GM19455 (cell line): ENCODE data around the gene PTMA.
"Not testable (repeated sequence)": the region's sequence is repeated elsewhere in the genome, so short reads cannot be mapped to it uniquely, and the experiment has no call there.

Source experiments
- ATAC-seq: cut with Tn5 transposase; IDR thresholded peaks from one replicate; pipeline ENCODE4 v1.9.1; 2021; ENCODE audit not compliant: unreplicated experiment

The PTMA gene, protein sequence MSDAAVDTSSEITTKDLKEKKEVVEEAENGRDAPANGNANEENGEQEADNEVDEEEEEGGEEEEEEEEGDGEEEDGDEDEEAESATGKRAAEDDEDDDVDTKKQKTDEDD

DNA sequence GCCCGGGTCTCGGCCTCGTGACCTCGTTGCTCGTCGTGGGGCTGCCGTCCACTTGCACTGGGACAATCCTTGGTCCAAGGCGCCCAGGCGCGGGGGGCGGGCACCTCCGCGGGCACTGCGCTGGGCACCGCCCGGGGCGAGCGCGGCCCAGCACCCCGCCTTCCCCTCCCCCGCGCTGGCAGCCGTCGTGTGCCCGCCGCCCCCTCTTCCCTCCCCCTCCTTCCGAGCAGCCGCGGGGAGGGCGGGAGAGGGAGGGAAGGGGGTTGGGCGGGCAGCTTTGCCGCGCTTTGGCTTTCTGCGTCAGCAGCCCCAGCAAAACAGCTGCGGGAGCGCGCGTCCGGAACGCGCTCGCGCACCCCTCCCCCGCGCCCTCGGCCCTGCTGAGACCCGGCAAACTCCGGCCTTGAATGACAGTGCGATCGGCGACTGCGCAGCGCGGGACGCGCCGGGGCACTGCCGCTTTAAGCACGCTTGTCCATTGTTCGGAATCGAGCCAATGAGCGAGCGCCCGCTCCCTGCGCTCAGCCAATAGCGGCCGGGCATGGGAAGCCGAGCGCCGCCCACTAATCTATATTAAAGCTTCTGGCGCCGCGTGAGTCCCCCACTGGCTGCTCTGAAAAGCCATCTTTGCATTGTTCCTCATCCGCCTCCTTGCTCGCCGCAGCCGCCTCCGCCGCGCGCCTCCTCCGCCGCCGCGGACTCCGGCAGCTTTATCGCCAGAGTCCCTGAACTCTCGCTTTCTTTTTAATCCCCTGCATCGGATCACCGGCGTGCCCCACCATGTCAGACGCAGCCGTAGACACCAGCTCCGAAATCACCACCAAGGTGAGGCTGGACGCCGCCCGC, at the start of gene PTMA:
TSS of gene PTMA (plus strand) at position 599 of the 846 bp plus-strand sequence. CDS start at position 781, 182 bp downstream.
- ATAC-seq, result peak; percentile 50

- not testable (repeated sequence) for ATAC-seq
Measured at GRCh38 chr2:231660073-231660472, 48.3 kb upstream of the PTMA start.

- ATAC-seq, result no peak
Measured at GRCh38 chr2:231660860-231661259, 47.5 kb upstream of the PTMA start.

GRCh38 chr2:231661422-231662027, 46.8 kb upstream of the PTMA start:
- ATAC-seq, result no peak

DNA sequence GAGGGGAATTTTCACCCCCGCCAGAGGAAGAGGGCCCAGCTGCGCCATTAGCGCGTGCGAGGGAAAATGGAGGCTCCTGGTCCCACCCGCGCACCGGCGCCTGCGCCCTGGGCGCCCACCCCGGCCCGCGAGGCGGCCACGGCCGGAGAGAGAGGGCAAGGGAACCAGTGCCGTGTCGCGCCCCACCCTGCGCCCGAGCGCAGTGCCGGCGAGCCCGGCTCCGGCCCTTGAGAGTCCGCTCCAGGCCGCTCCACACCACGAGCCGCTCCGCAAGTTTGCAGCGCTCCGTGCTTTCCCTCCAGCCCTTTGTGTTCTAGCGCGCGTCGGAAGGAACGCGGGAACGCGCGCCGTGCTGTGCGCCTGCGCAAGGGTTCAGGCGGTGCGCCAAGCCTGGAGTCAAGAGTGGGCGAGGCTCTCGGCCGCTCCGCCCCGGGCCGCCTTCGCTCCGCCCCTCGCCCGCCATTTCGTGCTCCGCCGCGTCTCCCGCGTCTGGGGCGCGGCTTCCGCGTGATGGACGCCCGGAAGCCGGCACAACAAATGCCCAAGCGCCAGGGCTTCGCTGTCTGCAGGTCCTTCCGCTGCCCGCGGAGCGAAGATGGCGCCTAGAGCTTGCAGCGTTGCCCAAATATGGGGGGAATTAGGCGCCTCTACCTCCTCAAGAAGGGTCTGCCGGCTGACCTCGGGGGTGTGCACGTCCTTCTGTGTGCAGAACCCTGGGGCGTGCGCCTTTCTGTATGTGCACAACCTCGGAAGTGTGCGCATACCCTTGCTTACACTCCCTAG, 46.1 kb upstream of the PTMA start:
- peak; percentile 58 for ATAC-seq

DNA sequence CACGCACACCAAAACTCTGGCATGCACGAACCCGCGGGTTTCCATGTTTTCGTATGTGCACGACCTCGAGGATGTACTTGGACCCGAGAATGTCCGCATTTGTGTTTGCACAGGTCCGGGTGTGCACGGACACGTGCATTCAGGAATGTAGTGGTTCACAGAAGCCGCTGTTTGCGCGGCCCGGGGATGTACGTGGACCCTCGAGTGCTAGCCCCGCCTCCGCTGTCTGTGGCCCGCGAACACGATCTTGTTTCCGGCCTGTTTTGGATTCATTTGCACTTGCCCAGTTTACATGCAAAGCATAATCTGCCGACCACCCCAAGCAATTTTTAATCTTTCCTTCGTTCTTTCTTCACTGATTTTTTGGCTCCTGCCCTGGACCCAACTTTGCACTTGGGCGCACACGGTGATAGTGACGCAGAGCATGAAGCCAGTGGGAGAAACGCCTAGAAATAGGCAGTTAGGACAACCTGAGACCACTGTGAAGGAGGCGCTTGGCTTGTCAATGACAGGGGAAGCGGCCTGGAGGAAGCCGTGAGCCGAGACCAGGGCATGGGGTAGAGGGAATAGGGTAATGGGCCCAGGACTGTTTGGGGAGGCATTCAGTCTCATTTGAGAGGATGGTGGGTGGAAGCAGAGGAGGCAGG, 45.4 kb upstream of the PTMA start:
- no peak for ATAC-seq

- ATAC-seq, result no peak
Measured at GRCh38 chr2:231663458-231664212, 44.7 kb upstream of the PTMA start.

DNA sequence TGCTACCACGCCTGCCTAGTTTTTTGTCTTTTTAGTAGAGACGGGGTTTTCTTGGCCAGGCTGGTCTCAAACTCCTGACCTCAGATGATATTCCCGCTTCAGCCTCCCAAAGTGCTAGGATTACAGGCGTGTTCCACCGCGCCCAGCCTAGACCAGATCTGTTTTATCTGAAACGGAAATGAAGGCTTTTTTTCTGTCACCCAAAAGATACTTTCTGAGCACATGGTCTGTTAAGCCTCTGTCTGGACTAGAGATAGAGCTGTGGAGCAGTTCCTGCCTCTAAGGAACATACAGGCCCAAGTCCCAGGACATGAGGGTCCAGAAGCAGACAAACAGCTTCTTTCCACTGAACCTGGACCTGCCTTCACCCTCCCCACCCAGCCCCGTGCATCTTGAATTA, 43.6 kb upstream of the PTMA start:
- no peak for ATAC-seq

DNA sequence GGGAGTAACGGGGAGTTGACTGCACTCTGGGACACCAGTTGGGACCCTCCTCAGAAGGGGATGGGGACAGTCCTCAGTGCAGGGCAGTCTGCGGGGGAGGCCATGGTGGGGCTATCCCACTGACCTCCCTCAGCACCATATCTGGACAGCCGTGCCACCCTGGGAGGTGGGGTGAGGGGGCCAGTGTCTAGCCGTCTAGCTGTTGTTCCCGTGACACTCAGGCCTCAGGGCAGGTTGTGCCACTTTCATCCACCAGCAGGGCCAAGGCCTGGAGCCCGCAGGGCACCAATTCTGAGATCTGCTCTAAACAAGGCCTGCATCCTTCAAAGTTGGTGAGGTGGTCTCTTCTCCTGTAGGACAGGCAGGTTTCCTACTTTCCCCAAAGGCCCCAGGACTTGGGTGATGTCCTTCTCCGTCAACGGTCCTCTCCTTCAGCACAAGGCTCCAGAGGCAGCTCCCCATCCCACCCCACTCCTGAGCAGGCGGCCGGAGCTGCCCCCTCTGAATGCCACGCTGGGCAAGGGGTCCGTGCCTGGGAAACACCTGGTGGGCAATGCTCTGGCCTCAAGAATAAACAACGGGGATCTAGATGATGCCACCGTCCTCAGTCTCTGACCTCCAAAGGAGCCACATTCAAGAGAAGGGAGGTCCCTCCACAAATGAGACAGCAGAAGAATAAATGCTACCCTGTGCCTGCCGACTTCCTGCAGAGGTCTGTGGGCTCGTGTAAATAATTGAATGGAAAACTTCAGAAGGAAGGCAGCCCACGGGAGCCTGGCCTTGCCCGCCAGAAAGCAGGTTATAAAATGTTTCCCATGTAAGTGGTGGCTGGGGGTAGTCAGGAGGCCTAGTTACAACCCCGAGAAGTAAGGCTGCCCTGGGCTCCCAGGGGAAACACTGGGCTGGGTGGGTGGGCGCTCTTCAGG, 42.8 kb upstream of the PTMA start:
- ATAC-seq, result no peak

- peak; percentile 42 for ATAC-seq
Measured at GRCh38 chr2:231666171-231667095, 41.9 kb upstream of the PTMA start.

DNA sequence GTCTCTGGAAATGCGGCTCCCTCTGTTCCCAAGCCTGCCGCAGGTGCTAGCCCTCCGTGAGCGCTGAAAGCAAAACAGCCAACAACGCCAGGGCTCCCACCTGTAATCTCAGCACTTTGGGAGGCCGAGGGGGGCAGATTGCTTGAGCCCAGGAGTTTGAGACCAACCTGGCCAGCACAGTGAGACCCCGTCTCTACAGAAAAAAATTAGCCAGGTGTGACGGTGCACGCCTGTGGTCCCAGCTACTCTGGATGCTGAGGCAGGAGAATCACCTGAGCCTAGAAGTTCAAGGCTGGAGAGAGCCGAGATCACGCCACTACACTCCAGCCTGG, 41.3 kb upstream of the PTMA start:
- ATAC-seq, result no peak

GRCh38 chr2:231667496-231667895, 40.8 kb upstream of the PTMA start:
- no peak for ATAC-seq

DNA sequence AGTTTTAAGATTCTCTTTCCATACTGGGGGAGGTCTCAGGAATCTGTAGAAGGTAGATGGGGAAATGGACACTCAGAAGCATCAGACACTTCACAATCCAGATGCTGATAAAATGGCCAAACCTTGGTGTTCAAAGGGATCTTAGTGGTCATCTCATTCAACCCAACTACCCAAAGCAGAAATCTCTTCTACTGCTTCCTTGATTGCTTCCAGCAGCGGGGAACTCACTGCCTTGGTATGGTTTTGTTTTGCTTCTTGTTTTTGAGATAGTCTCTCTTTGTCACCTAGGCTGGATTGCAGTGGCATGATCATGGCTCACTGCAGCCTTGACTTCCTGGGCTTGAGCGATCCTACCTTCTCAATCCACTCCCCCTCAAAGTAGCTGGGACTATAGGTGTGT, 39.3 kb upstream of the PTMA start:
- ATAC-seq, result no peak

DNA sequence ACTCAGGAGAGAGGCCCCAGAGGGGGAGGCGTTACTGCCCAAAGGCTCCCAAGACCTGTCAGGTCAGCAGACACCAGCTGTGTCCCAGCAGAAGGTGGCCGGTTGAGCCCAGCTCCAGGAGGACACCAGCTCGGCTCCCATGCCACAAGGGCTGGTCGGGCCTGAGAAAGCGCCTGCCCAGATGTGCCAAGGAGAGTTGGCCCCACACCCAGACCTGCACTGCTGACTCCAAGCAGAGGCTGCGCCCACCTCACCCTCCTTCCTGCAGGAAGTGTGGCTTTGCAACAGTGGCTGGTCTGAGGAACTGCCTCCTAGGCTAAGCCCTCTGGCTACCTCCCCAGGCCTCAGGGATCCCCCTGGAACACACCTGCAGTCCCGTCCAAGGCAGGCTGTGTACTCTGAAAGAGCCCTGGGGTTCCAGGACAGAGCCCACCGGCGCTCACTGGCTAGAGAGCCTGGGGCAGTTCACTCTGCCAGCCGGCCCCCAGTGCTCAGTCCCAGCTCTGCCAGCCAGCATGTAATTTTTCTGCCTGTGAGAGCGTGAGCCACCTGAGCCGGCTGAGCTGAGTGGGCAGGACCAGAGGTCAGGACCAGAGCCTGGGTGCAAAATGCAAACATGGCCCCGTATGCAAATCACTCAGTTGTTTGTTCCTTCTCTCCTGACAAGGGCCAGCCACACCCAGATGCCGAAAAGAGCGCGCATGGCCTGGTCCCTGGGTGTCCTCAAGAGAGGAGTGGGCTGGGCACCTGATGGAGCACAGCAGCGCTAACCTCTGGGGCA, 36.9 kb upstream of the PTMA start:
- ATAC-seq, result peak; percentile 48

- ATAC-seq, result peak; percentile 39
Measured at GRCh38 chr2:231672617-231673347, 35.5 kb upstream of the PTMA start.

- ATAC-seq, result no peak
Measured at GRCh38 chr2:231673348-231673770, 35.0 kb upstream of the PTMA start.
